PC-3 (cell line): ENCODE results near the gene SLC35D2.

Source experiments
- CTCF ChIP-seq: fragments of 300-600 bp; sonication (generic); conservative IDR thresholded peaks from 2 replicates; pipeline ENCODE4 v1.5.1; 2017; ENCODE audit warnings: antibody characterized with exemption, low read depth, mild to moderate bottlenecking, low read length
- EZH2 ChIP-seq: fragments of 300-600 bp; sonication (generic); IDR thresholded peaks from one replicate; pipeline ENCODE4 v1.6.1; 2017; ENCODE audit warnings: antibody characterized with exemption, mild to moderate bottlenecking, low read length; ENCODE audit not compliant: unreplicated experiment

GRCh38 chr9:96399325-96399633 is 15.8 kb upstream of the SLC35D2 start:
- TF ChIP-seq CTCF, result no peak
- TF ChIP-seq EZH2, result no peak
